Measurements from ENCODE around the gene GLO1.

GLO1 gene

GRCh38 chr6:38686270-38687042 is 16.5 kb downstream of the GLO1 start:
- no peaks in the 10 kb centered on the region; the same call in 1 of the 2 replicates for H3K36me3 ChIP-seq (ENCODE audit: control insufficient read depth, insufficient read depth, low read length)
- H3K4me3 ChIP-seq (ENCODE audit: low read length), result no peak overlapping the region
- WGBS (ENCODE audit: insufficient coverage, insufficient read length), result no CpG with 5 or more reads among the region's 4 CpGs
- H3K9me3 ChIP-seq (ENCODE audit: control insufficient read depth, insufficient read depth, low read length), result no peaks in the 10 kb centered on the region
- H3K27me3 ChIP-seq (ENCODE audit: control insufficient read depth, insufficient read depth, low read length), result no peaks in the 10 kb centered on the region
- no peak overlapping the region for H3K27ac ChIP-seq (ENCODE audit: low read length)
- H3K4me1 ChIP-seq (ENCODE audit: control insufficient read depth, insufficient read depth, low read length), result no peaks in the 10 kb centered on the region
- no peak for DNase-seq (ENCODE audit: low read depth, low spot score)

GRCh38 chr6:38684904-38685303 is 18.0 kb downstream of the GLO1 start:
- WGBS (ENCODE audit: insufficient coverage, insufficient read length), result no CpG with 5 or more reads among the region's 3 CpGs
- no peak for DNase-seq (ENCODE audit: low read depth, low spot score)
- H3K27me3 ChIP-seq (ENCODE audit: control insufficient read depth, insufficient read depth, low read length), result no peaks in the 10 kb centered on the region
- H3K36me3 ChIP-seq (ENCODE audit: control insufficient read depth, insufficient read depth, low read length), result no peaks in the 10 kb centered on the region; the same call in 1 of the 2 replicates
- H3K27ac ChIP-seq (ENCODE audit: low read length), result no peak overlapping the region
- H3K4me3 ChIP-seq (ENCODE audit: low read length), result no peak overlapping the region
- no peaks in the 10 kb centered on the region for H3K4me1 ChIP-seq (ENCODE audit: control insufficient read depth, insufficient read depth, low read length)
- H3K9me3 ChIP-seq (ENCODE audit: control insufficient read depth, insufficient read depth, low read length), result no peaks in the 10 kb centered on the region

GRCh38 chr6:38684237-38684636 is 18.7 kb downstream of the GLO1 start:
- no peaks in the 10 kb centered on the region for H3K4me1 ChIP-seq (ENCODE audit: control insufficient read depth, insufficient read depth, low read length)
- H3K36me3 ChIP-seq (ENCODE audit: control insufficient read depth, insufficient read depth, low read length), result no peaks in the 10 kb centered on the region; the same call in 1 of the 2 replicates
- no peak overlapping the region for H3K4me3 ChIP-seq (ENCODE audit: low read length)
- no peak overlapping the region for H3K27ac ChIP-seq (ENCODE audit: low read length)
- H3K9me3 ChIP-seq (ENCODE audit: control insufficient read depth, insufficient read depth, low read length), result no peaks in the 10 kb centered on the region
- no peak for DNase-seq (ENCODE audit: low read depth, low spot score)
- WGBS (ENCODE audit: insufficient coverage, insufficient read length), result no CpG with 5 or more reads among the region's 1 CpG
- no peaks in the 10 kb centered on the region for H3K27me3 ChIP-seq (ENCODE audit: control insufficient read depth, insufficient read depth, low read length)

- H3K36me3 ChIP-seq (ENCODE audit: control insufficient read depth, insufficient read depth, low read length), result no peaks in the 10 kb centered on the region; the same call in 1 of the 2 replicates
- DNase-seq (ENCODE audit: low read depth, low spot score), result no peak
- WGBS (ENCODE audit: insufficient coverage, insufficient read length), result no CpG with 5 or more reads among the region's 2 CpGs
Measured at GRCh38 chr6:38681850-38682249, 21.1 kb downstream of the GLO1 start.

GRCh38 chr6:38679668-38680067 is 23.3 kb downstream of the GLO1 start:
- WGBS (ENCODE audit: insufficient coverage, insufficient read length), result no CpG with 5 or more reads among the region's 1 CpG
- Histone ChIP-seq H3K4me3 (ENCODE audit: low read length) (no peak overlapping the region), H3K9me3 (ENCODE audit: control insufficient read depth, insufficient read depth, low read length) (no peaks in the 10 kb centered on the region), H3K4me1 (ENCODE audit: control insufficient read depth, insufficient read depth, low read length) (no peaks in the 10 kb centered on the region), H3K27ac (ENCODE audit: low read length) (no peak overlapping the region), H3K27me3 (ENCODE audit: control insufficient read depth, insufficient read depth, low read length) (no peaks in the 10 kb centered on the region), H3K36me3 (ENCODE audit: control insufficient read depth, insufficient read depth, low read length) (no peaks in the 10 kb centered on the region; the same call in 1 of the 2 replicates)
- no peak for DNase-seq (ENCODE audit: low read depth, low spot score)

More at GRCh38 chr6:38681850-38682249, 21.1 kb downstream of the GLO1 start:
- Histone ChIP-seq H3K27me3 (ENCODE audit: control insufficient read depth, insufficient read depth, low read length) (no peaks in the 10 kb centered on the region), H3K4me3 (ENCODE audit: low read length) (no peak overlapping the region), H3K4me1 (ENCODE audit: control insufficient read depth, insufficient read depth, low read length) (no peaks in the 10 kb centered on the region), H3K27ac (ENCODE audit: low read length) (no peak overlapping the region), H3K9me3 (ENCODE audit: control insufficient read depth, insufficient read depth, low read length) (no peaks in the 10 kb centered on the region)

- no CpG with 5 or more reads among the region's 7 CpGs for WGBS (ENCODE audit: insufficient coverage, insufficient read length)
- H3K4me1 ChIP-seq (ENCODE audit: control insufficient read depth, insufficient read depth, low read length), result no peaks in the 10 kb centered on the region
- no peak overlapping the region for H3K4me3 ChIP-seq (ENCODE audit: low read length)
- no peak for DNase-seq (ENCODE audit: low read depth, low spot score)
- no peaks in the 10 kb centered on the region; the same call in 1 of the 2 replicates for H3K36me3 ChIP-seq (ENCODE audit: control insufficient read depth, insufficient read depth, low read length)
- H3K27ac ChIP-seq (ENCODE audit: low read length), result no peak overlapping the region
- no peaks in the 10 kb centered on the region for H3K9me3 ChIP-seq (ENCODE audit: control insufficient read depth, insufficient read depth, low read length)
- no peaks in the 10 kb centered on the region for H3K27me3 ChIP-seq (ENCODE audit: control insufficient read depth, insufficient read depth, low read length)
Measured at GRCh38 chr6:38678178-38678760, 24.7 kb downstream of the GLO1 start.

GRCh38 chr6:38676974-38677544 is 25.9 kb downstream of the GLO1 start:
- Histone ChIP-seq H3K9me3 (ENCODE audit: control insufficient read depth, insufficient read depth, low read length) (no peaks in the 10 kb centered on the region), H3K36me3 (ENCODE audit: control insufficient read depth, insufficient read depth, low read length) (no peaks in the 10 kb centered on the region; the same call in 1 of the 2 replicates), H3K27me3 (ENCODE audit: control insufficient read depth, insufficient read depth, low read length) (no peaks in the 10 kb centered on the region), H3K27ac (ENCODE audit: low read length) (no peak overlapping the region), H3K4me3 (ENCODE audit: low read length) (no peak overlapping the region), H3K4me1 (ENCODE audit: control insufficient read depth, insufficient read depth, low read length) (no peaks in the 10 kb centered on the region)
- no CpG with 5 or more reads among the region's 1 CpG for WGBS (ENCODE audit: insufficient coverage, insufficient read length)
- no peak for DNase-seq (ENCODE audit: low read depth, low spot score)

GRCh38 chr6:38676236-38676973 is 26.5 kb downstream of the GLO1 start:
- H3K27ac ChIP-seq (ENCODE audit: low read length), result no peak overlapping the region
- WGBS (ENCODE audit: insufficient coverage, insufficient read length), result no CpG with 5 or more reads among the region's 2 CpGs
- H3K36me3 ChIP-seq (ENCODE audit: control insufficient read depth, insufficient read depth, low read length), result no peaks in the 10 kb centered on the region
- no peaks in the 10 kb centered on the region for H3K9me3 ChIP-seq (ENCODE audit: control insufficient read depth, insufficient read depth, low read length)
- no peak for DNase-seq (ENCODE audit: low read depth, low spot score)
- no peaks in the 10 kb centered on the region for H3K4me1 ChIP-seq (ENCODE audit: control insufficient read depth, insufficient read depth, low read length)
- H3K27me3 ChIP-seq (ENCODE audit: control insufficient read depth, insufficient read depth, low read length), result no peaks in the 10 kb centered on the region
- H3K4me3 ChIP-seq (ENCODE audit: low read length), result no peak overlapping the region

GRCh38 chr6:38673397-38674165 is 29.4 kb downstream of the GLO1 start:
- WGBS (ENCODE audit: insufficient coverage, insufficient read length), result no CpG with 5 or more reads among the region's 9 CpGs
- Histone ChIP-seq H3K4me3 (ENCODE audit: low read length) (no peak overlapping the region), H3K9me3 (ENCODE audit: control insufficient read depth, insufficient read depth, low read length) (no peaks in the 10 kb centered on the region), H3K36me3 (ENCODE audit: control insufficient read depth, insufficient read depth, low read length) (no peaks in the 10 kb centered on the region), H3K27me3 (ENCODE audit: control insufficient read depth, insufficient read depth, low read length) (no peaks in the 10 kb centered on the region), H3K27ac (ENCODE audit: low read length) (no peak overlapping the region), H3K4me1 (ENCODE audit: control insufficient read depth, insufficient read depth, low read length) (no peaks in the 10 kb centered on the region)
- DNase-seq (ENCODE audit: low read depth, low spot score), result no peak
